ENCODE results near the gene RAET1L.
"Not testable (repeated sequence)": the region's sequence is repeated elsewhere in the genome, so short reads cannot be mapped to it uniquely, and the experiment has no call there.

Gene RAET1L

DNA sequence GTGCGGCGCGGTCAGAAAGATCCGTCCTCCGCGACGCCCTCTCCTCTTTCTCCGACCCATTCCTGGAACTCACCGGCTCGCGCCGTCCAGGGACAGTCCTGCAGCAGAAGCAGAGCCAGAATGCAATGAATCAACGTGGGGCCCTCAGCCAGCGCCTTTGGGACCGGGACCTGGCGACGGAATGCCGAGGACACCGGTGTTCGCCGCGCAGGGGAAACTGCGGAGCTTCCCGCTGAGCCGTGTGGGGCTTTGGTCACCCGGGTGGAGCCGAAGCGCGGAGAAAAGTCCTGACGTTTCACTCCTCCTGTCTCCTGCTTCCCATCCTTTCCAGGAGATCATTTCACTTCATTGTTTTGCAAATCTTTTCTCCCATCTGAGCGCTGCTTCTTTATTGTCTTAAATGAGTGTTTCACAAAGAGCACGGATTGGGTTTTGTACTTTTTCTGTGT is 35.1 kb downstream of the RAET1L start:
- DNase-seq: no peak

DNA sequence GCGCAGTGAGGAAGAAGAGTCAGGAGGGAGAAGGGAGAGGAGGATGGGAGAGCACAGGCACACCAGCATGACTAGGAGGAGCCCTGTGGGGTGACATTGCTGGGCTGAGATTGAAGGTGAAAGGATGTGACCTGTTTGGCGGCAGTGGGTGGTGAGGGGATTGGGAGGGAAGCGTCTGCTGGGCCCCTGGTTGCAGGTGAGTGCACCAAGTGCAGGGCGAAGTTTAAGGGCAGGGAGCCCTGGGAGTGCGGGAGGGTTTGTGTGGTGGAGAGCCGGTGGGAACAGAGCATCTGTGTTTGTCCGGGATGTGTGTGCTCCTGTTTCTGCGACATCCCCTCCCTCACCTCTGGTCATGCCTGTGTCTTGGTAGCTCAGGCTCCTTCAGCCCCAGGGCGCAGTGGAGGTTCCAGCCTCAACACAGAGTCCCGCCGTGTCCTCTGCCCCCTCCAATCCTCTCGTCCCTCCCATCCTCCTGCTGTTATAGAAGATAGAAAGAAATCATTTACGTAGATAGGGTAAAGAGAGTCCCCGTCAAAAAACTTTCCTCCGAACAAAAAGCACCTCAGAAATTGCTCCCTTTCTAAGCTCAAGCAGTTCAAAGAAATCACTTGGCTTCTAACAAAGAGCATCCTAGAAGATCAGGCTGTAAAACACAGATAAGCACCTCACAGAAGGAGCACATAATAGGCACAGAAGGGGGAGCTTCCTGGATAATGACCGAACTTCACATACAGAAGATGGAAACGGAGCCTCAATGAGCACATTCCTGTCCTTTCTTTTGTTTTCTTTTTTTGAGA is 36.6 kb downstream of the RAET1L start:
- DNase-seq: no peak

DNA sequence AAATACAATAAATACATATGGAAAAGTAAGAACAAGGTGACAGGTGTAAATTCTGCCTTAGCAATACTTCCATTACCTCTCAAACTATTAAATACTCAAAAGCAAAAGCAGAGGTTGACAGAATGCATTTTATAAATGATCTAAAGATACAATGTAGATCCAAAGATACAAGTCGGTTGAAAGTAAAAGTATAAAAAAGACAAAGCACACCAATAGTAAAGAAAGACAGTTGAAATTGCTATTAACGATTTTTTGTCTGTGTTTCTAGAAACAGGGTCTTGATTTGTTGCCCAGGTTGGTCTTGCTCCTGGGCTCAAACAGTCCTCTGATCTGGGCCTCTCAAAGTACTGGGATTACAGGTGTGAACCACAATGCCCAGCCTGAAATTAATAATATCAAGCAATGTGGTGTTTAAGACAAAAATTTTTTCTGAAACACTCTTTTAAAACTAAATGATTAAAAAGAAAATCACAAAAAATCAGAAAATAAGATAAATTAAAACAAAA is 37.7 kb downstream of the RAET1L start:
- DNase-seq: no peak

DNA sequence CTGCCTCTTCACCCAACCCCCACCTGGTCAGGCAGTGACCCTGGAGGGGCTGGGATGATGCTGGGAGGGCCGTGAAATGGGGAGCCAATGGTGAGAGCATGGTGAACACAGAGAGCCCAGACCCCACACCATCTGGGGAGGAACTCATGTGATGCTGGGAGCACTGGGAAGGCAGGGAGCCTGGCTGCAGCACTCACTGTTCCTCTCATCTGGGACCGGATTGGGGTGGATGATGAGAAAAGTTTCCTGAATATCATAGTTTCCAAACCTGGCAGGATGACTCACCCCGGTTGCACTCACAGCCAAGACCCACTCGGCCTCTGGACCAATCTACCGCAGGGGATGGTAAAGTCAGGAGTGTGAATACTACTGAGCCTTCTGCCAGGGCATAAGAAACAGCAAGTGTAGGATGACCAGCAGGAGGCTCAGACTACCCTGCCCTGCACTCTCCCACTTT is 39.8 kb downstream of the RAET1L start:
- no peak for DNase-seq

DNA sequence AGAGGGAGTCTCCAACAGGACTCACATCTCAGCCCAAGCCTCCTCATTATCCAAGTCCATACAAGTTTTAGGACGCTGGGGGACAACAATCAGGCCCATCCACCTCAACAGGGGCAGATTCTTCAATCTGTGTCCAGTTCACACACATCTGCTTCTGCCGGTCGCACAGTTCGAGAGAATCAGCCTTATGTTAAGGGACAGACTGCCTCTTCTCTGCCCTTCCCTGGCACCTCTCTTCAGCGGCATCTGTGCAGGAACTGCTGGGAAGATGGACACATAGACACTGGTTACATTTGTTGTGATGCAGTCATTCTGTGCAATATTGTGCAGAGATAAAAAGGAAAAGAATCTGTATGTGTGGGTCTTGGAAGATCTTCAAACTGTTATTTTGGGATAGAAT is 40.6 kb downstream of the RAET1L start:
- no peak for DNase-seq

DNA sequence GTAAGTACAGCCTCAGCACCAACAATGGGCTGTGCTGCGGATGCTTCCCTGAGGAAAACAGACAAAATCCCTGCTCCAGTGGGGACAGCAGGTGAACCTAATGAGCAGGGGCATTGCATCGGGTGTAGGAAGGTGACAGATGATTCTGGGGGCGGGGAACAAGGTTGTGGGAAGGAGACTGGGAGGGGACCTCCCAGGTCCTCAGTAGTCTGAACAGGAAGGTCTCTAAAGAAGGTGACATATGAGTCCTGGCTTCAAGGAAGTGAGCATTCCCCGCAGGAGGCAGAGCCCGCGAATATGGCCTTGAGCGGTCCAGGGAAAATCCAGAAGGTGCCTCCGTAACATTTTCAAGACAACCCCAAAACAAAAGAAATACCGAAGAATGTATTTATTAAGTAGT is 42.2 kb downstream of the RAET1L start:
- DNase-seq: no peak

DNA sequence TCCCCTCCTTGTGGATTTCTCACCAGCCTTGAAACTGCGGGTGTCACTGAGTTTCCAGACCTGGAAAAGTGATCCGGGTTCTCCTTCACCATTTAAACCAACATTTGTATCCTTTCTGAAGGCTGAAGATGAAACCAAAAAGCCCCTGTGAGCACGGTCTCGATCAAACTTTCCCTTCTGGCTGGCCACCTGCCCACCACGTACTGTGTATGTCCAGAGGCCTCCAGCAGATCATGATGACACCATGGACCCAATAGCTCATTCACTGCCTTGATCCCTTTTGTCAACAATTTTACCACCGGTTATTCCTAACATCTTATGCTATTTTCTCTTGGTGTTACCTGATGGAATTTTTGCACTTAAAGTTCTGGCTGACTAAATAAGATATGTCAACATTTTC is 46.0 kb downstream of the RAET1L start:
- no peak for DNase-seq

DNA sequence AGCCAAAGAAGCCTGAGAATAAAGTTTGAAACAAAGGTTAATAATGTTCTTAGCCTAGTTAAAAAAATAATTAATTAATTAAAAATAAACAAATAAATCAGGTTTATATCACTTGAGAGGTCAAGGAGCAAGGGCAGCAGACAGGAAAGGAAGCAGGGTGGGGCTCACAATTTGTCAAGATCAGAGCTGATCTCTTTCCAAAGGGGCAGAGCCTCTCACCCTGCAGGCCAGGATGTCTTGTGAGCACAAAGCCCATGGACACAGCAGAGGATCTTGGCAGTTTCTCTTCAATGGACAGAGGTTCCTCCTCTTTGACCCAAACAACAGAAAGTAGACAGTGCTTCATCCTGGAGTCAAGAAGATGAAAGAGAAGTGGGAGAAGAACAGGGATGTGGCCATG is 46.7 kb downstream of the RAET1L start:
- DNase-seq: no peak

DNA sequence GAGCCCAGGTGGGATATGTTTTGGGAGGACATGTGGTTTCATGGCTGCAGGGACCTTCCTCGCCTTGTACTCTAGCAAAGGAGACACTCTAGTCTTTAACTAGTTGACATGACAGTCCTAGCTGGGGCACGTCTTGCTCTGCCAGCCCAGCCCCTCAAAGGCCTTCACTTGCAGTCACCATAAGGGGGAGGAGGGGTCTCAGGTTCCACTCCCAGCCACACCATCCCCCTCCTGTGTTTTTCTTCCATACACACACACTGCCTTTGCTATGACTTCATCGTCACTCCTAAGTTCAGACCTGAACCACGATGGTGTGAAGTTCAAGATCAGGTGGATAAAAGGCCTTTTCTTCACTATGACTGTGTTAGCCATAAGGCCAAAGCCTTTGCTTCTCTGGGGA is 48.1 kb downstream of the RAET1L start:
- DNase-seq: no peak

DNA sequence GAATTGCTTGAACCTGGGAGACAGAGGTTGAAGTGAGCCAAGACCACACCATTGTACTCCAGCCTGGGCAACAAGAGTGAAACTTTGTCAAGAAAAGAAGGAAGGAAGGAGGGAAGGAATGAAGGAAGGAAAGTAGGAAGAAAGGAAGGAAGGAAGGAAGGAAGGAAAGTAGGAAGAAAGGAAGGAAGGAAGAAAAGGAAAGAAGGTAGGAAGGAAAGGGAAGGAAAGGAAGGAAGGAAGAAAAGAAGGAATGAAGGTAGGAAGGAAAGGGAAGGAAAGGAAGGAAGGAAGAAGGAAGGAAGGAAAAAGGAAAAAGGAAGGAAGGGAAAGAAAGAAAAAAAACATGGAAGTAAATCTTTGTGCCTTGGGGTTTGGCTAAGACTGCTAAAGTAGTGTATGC is 49.9 kb downstream of the RAET1L start:
- no peak for DNase-seq

DNA sequence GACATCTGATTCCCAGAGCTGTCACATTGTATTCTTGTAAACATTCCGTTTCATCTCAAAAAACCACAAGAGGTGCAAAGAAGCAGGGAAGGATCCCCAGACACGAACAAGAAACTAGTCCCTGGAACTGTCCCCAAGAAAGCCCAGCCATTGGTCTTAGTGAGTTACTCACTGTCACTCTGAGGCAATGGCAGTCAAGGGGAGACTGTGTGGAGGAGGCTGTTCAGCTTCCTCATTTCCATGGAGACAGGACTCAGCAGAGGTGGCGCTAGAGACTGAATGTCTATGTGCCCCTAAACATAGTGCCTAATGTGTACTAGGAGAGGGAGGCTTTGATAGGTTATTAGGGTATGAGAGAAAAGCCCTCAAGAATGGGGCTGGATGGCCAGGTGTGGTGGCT is 50.5 kb downstream of the RAET1L start:
- DNase-seq: no peak

DNA sequence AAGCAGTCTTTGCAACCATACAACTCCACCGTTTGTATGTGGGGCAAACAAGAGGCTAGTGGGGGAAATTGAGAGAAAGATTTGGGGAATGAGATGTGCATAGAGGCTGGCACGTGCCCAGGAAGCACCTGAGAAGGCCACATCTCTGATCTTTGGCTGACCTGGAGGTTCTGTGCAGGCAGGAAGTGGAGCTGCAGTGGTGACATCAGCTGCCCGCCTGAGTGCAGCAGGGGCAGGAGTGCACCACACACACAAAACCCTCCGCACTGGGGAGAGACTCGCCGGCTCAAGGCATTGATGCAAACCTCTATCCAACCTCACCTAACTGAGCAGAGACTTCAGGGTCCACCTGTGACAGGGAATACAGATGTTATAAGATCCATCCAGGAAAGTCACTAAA is 50.9 kb downstream of the RAET1L start:
- not testable (repeated sequence) for DNase-seq

DNA sequence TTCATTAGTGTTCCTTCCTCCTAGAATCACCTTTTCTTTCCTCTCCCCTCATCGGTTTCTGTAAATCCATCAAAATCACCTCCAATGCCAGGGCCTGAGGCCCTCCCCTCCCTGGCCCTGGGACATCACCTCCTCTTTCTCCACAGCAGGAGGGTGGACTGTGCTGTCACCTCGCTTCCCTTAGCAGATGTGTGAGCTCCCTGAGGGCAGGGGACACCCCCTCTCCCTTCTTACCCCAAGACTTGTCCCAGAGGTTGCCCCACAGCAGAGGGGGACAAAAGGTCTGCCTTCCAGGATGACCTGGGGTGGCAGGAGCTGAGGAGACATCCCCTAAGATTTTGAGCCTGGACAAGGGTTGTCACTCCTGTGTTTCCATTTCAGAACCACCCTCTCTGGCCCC is 55.7 kb downstream of the RAET1L start:
- DNase-seq: no peak

DNA sequence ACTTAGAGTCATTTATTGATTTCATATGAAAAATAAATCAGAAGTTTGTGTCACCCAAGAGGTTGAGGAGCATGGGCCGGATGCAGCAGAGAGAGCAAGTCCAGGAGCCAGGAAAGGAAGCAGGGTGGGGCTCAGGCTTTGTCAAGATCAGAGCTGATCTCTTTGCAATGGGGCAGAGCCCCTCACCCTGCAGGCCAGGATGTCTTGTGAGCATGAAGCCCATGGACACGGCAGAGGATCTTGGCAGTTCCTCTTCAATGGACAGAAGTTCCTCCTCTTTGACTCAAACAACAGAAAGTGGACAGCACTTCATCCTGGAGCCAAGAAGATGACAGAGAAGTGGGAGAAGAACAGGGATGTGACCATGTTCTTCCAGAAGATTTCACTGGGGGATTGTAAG is 56.4 kb downstream of the RAET1L start:
- not testable (repeated sequence) for DNase-seq
